ENCODE data around the gene SEPTIN1.

SEPTIN1 gene

GRCh38 chr16:30361180-30361579, 21.2 kb downstream of the SEPTIN1 start:
- no peak overlapping the region for H3K9ac ChIP-seq
- no peaks in the 10 kb centered on the region for H4K20me1 ChIP-seq (ENCODE audit: insufficient read depth)
- no peak for TF ChIP-seq CTCF (conservative IDR thresholded peaks at IDR 0.05; ENCODE audit: low read depth, low read length)
- H3K27me3 ChIP-seq (ENCODE audit: insufficient read depth, low read depth), result no peaks in the 10 kb centered on the region
- H3K36me3 ChIP-seq (ENCODE audit: insufficient read depth), result no peaks in the 10 kb centered on the region
- H3K27ac ChIP-seq, result no peak overlapping the region
- peaks cover 7% of the 10 kb centered on the region for H3K4me1 ChIP-seq (ENCODE audit: low read depth, poor library complexity, severe bottlenecking)
- H3K4me3 ChIP-seq (IDR thresholded peaks at IDR 0.05; ENCODE audit: insufficient read depth, low read depth, low read length), result no peak overlapping the region
- no peak overlapping the region for H3K4me2 ChIP-seq
- no peak overlapping the region for H2AFZ ChIP-seq (ENCODE audit: low read depth)
- H3K79me2 ChIP-seq (ENCODE audit: insufficient read depth, low read depth), result peaks cover 29% of the 10 kb centered on the region; the same call in 1 of the 2 replicates

DNA sequence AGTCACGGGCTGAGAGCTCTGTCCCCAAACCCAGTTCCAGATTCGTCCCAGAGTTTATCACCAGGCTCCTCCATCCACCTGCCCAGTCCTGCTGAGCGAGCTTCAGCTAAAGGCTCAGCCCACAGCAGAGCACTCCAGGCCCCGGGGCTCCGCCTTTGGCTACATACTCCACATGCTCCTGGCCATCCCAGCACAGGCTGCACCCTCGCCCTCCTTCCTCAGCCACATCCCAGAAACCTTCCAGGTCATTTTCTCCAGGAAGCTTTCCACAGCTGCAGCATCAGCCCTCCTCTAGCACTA, 22.5 kb downstream of the SEPTIN1 start:
- Histone ChIP-seq H3K4me1 (ENCODE audit: low read depth, poor library complexity, severe bottlenecking) (peaks cover 12% of the 10 kb centered on the region), H3K4me2 (no peak overlapping the region), H3K27ac (no peak overlapping the region), H3K36me3 (ENCODE audit: insufficient read depth) (no peaks in the 10 kb centered on the region), H3K79me2 (ENCODE audit: insufficient read depth, low read depth) (peaks cover 19% of the 10 kb centered on the region), H3K4me3 (IDR thresholded peaks at IDR 0.05; ENCODE audit: insufficient read depth, low read depth, low read length) (no peak overlapping the region), H3K27me3 (ENCODE audit: insufficient read depth, low read depth) (no peaks in the 10 kb centered on the region), H3K9ac (no peak overlapping the region), H4K20me1 (ENCODE audit: insufficient read depth) (no peaks in the 10 kb centered on the region), H2AFZ (ENCODE audit: low read depth) (no peak overlapping the region)
- no peak for TF ChIP-seq CTCF (conservative IDR thresholded peaks at IDR 0.05; ENCODE audit: low read depth, low read length)

- no peak overlapping the region for H2AFZ ChIP-seq (ENCODE audit: low read depth)
- H3K27me3 ChIP-seq (ENCODE audit: insufficient read depth, low read depth), result no peaks in the 10 kb centered on the region
- no peak overlapping the region for H3K4me2 ChIP-seq
- H3K4me3 ChIP-seq (IDR thresholded peaks at IDR 0.05; ENCODE audit: insufficient read depth, low read depth, low read length), result no peak overlapping the region
- no peak overlapping the region for H3K27ac ChIP-seq
- H4K20me1 ChIP-seq (ENCODE audit: insufficient read depth), result no peaks in the 10 kb centered on the region
- peaks cover 12% of the 10 kb centered on the region for H3K4me1 ChIP-seq (ENCODE audit: low read depth, poor library complexity, severe bottlenecking)
- peaks cover 25% of the 10 kb centered on the region for H3K79me2 ChIP-seq (ENCODE audit: insufficient read depth, low read depth)
- no peak overlapping the region for H3K9ac ChIP-seq
- no peaks in the 10 kb centered on the region for H3K36me3 ChIP-seq (ENCODE audit: insufficient read depth)
- no peak for TF ChIP-seq CTCF (conservative IDR thresholded peaks at IDR 0.05; ENCODE audit: low read depth, low read length)
These were observed 23.1 kb downstream of the SEPTIN1 start for GRCh38 chr16:30358990-30359870.

DNA sequence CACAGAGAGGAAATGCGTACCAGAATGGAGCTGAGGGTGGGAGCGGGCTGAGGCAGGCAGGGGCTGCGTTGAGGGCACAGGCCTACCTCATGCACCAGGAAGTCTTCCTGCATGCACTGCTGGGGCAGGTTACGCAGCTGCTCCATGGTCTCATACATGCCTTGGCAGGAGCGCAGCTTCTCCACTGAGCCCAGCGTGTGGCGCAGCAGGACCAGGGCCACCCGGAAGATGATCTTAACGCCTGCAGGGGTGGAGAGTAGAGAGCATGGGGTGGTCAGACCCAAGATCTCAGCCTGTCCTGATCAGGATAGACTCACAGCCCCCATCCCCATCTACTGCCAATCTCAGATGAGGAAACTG, 23.8 kb downstream of the SEPTIN1 start:
- Histone ChIP-seq H3K4me1 (ENCODE audit: low read depth, poor library complexity, severe bottlenecking) (peaks cover 19% of the 10 kb centered on the region), H3K4me2 (no peak overlapping the region), H3K27me3 (ENCODE audit: insufficient read depth, low read depth) (no peaks in the 10 kb centered on the region), H3K9ac (no peak overlapping the region), H3K27ac (no peak overlapping the region), H2AFZ (ENCODE audit: low read depth) (no peak overlapping the region), H3K36me3 (ENCODE audit: insufficient read depth) (no peaks in the 10 kb centered on the region), H4K20me1 (ENCODE audit: insufficient read depth) (no peaks in the 10 kb centered on the region), H3K4me3 (IDR thresholded peaks at IDR 0.05; ENCODE audit: insufficient read depth, low read depth, low read length) (no peak overlapping the region), H3K79me2 (ENCODE audit: insufficient read depth, low read depth) (peaks cover 30% of the 10 kb centered on the region)
- no peak for TF ChIP-seq CTCF (conservative IDR thresholded peaks at IDR 0.05; ENCODE audit: low read depth, low read length)
